NB4 (cell line): ENCODE results near the gene SCNN1A.

Experiments used
- CTCF ChIP-seq: IDR thresholded peaks from one replicate; pipeline ENCODE4 v1.5.1; 2012; ENCODE audit warnings: low read depth, low read length
- MAX ChIP-seq: IDR thresholded peaks from 2 replicates; pipeline ENCODE4 v1.6.1; 2011; ENCODE audit warnings: low read depth, low read length
- POLR2A ChIP-seq: IDR thresholded peaks from 2 replicates; pipeline ENCODE4 v1.6.1; 2011; ENCODE audit warnings: mild to moderate bottlenecking; ENCODE audit not compliant: insufficient read length; ENCODE audit errors: extremely low read depth

- no peak for TF ChIP-seq CTCF
- no peak for TF ChIP-seq POLR2A
- TF ChIP-seq MAX, result no peak
These were observed 12.4 kb downstream of the SCNN1A start for GRCh38 chr12:6363010-6363329.
